Activated T-cell treated with anti-CD3 and anti-CD28 coated beads, Interleukin-2, amount 50 U/mL, for 4 hours (primary cell): ENCODE data around the gene CAMK2B. TPM values are rescaled to one million over a fixed set of nuclear protein-coding genes. Genes with fewer than 3 reads are reported as not detected.

Source experiments
- ATAC-seq, 2 donors: fragments of 200-7000 bp; cut with Tn5 transposase; one replicate each; pipeline ENCODE4 v1.10.0; 2021
- DNase-seq: peaks from one replicate; pipeline ENCODE4 v3.0.0-alpha.2; 2020
- H3K27me3 Mint-ChIP-seq: one replicate; pipeline ENCODE4 v1.8.0; 2021; ENCODE audit warnings: low read depth, mixed read lengths
- H3K36me3 Mint-ChIP-seq: one replicate; pipeline ENCODE4 v1.8.0; 2022; ENCODE audit warnings: mixed read lengths; ENCODE audit not compliant: insufficient read depth
- H3K4me1 Mint-ChIP-seq: one replicate; pipeline ENCODE4 v1.8.0; 2021; ENCODE audit warnings: low read depth, mixed read lengths
- H3K4me3 Mint-ChIP-seq: one replicate; pipeline ENCODE4 v1.8.0; 2021; ENCODE audit warnings: mild to moderate bottlenecking, moderate library complexity, mixed read lengths
- H3K9me3 Mint-ChIP-seq: one replicate; pipeline ENCODE4 v1.8.0; 2021; ENCODE audit warnings: mixed read lengths
- total RNA-seq, 3 donors: library from RNA; stranded (reverse); gene quantifications; one replicate each; pipeline ENCODE4 v1.2.1, GENCODE V29; 2021

CAMK2B gene
- total RNA-seq, 3 donors from 2014 or later, result 0.33 to 1.8 (median 1.6) TPM

- ATAC-seq (no peak), DNase-seq (no peak)
- Mint-ChIP-seq H3K4me3 (no peak overlapping the region), H3K27me3 (peaks cover 2% of the 10 kb centered on the region), H3K9me3 (peaks cover 12% of the 10 kb centered on the region), H3K4me1 (no peaks in the 10 kb centered on the region), H3K36me3 (no peaks in the 10 kb centered on the region)
These were observed 16.0 kb upstream of the CAMK2B start for GRCh38 chr7:44341401-44341800.

- Mint-ChIP-seq H3K27me3 (peaks cover 7% of the 10 kb centered on the region), H3K36me3 (peaks cover 2% of the 10 kb centered on the region), H3K4me1 (no peaks in the 10 kb centered on the region), H3K4me3 (no peak overlapping the region), H3K9me3 (peaks cover 20% of the 10 kb centered on the region)
- no peak for DNase-seq
- no peak for ATAC-seq
These were observed 13.2 kb upstream of the CAMK2B start for GRCh38 chr7:44338600-44338999.

- DNase-seq, result no peak
- no peak overlapping the region for H3K4me3 Mint-ChIP-seq
- H3K4me1 Mint-ChIP-seq, result no peaks in the 10 kb centered on the region
- ATAC-seq, result no peak
- H3K36me3 Mint-ChIP-seq, result peaks cover 2% of the 10 kb centered on the region
- peaks cover 20% of the 10 kb centered on the region for H3K9me3 Mint-ChIP-seq
- H3K27me3 Mint-ChIP-seq, result peaks cover 7% of the 10 kb centered on the region
These were observed 11.1 kb upstream of the CAMK2B start for GRCh38 chr7:44336491-44336890.

GRCh38 chr7:44335184-44335583 lies 9.8 kb upstream of the CAMK2B start:
- Mint-ChIP-seq H3K27me3 (peaks cover 7% of the 10 kb centered on the region), H3K9me3 (peaks cover 20% of the 10 kb centered on the region), H3K4me1 (no peaks in the 10 kb centered on the region), H3K4me3 (no peak overlapping the region), H3K36me3 (peaks cover 2% of the 10 kb centered on the region)
- no peak for ATAC-seq
- DNase-seq, result no peak

GRCh38 chr7:44334734-44335097 lies 9.3 kb upstream of the CAMK2B start:
- Mint-ChIP-seq H3K9me3 (peaks cover 20% of the 10 kb centered on the region), H3K4me1 (no peaks in the 10 kb centered on the region), H3K27me3 (peaks cover 7% of the 10 kb centered on the region), H3K36me3 (peaks cover 2% of the 10 kb centered on the region), H3K4me3 (no peak overlapping the region)
- ATAC-seq (no peak), DNase-seq (no peak)

- Mint-ChIP-seq H3K9me3 (peaks cover 20% of the 10 kb centered on the region), H3K4me1 (no peaks in the 10 kb centered on the region), H3K36me3 (peaks cover 2% of the 10 kb centered on the region), H3K4me3 (no peak overlapping the region), H3K27me3 (peaks cover 7% of the 10 kb centered on the region)
- no peak for DNase-seq
- no peak for ATAC-seq
These were observed 8.7 kb upstream of the CAMK2B start for GRCh38 chr7:44333911-44334733.

GRCh38 chr7:44331682-44332081 lies 6.3 kb upstream of the CAMK2B start:
- Mint-ChIP-seq H3K27me3 (peaks cover 12% of the 10 kb centered on the region), H3K4me1 (no peaks in the 10 kb centered on the region), H3K4me3 (no peak overlapping the region), H3K36me3 (peaks cover 2% of the 10 kb centered on the region), H3K9me3 (peaks cover 10% of the 10 kb centered on the region)
- ATAC-seq (no peak), DNase-seq (no peak)

- Mint-ChIP-seq H3K27me3 (peaks cover 11% of the 10 kb centered on the region), H3K36me3 (no peaks in the 10 kb centered on the region), H3K9me3 (no peaks in the 10 kb centered on the region), H3K4me1 (peaks cover 3% of the 10 kb centered on the region), H3K4me3 (no peak overlapping the region)
- DNase-seq (no peak), ATAC-seq (no peak)
These were observed 4.9 kb upstream of the CAMK2B start for GRCh38 chr7:44330331-44330730.

GRCh38 chr7:44329888-44330287 lies 4.5 kb upstream of the CAMK2B start:
- H3K36me3 Mint-ChIP-seq, result no peaks in the 10 kb centered on the region
- peaks cover 3% of the 10 kb centered on the region for H3K4me1 Mint-ChIP-seq
- ATAC-seq, result no peak
- H3K4me3 Mint-ChIP-seq, result no peak overlapping the region
- DNase-seq, result no peak
- H3K27me3 Mint-ChIP-seq, result peaks cover 11% of the 10 kb centered on the region
- H3K9me3 Mint-ChIP-seq, result no peaks in the 10 kb centered on the region

GRCh38 chr7:44329081-44329480 lies 3.7 kb upstream of the CAMK2B start:
- Mint-ChIP-seq H3K27me3 (peaks cover 17% of the 10 kb centered on the region), H3K36me3 (no peaks in the 10 kb centered on the region), H3K4me3 (no peak overlapping the region), H3K9me3 (no peaks in the 10 kb centered on the region), H3K4me1 (peaks cover 8% of the 10 kb centered on the region)
- no peak for ATAC-seq
- DNase-seq, result no peak

GRCh38 chr7:44327981-44328380 lies 2.6 kb upstream of the CAMK2B start:
- no peaks in the 10 kb centered on the region for H3K9me3 Mint-ChIP-seq
- DNase-seq (no peak), ATAC-seq (no peak)
- no peaks in the 10 kb centered on the region for H3K36me3 Mint-ChIP-seq
- peaks cover 28% of the 10 kb centered on the region for H3K27me3 Mint-ChIP-seq
- H3K4me3 Mint-ChIP-seq, result no peak overlapping the region
- peaks cover 9% of the 10 kb centered on the region for H3K4me1 Mint-ChIP-seq

- peaks cover 9% of the 10 kb centered on the region for H3K4me1 Mint-ChIP-seq
- no peak overlapping the region for H3K4me3 Mint-ChIP-seq
- ATAC-seq, result no peak
- no peak for DNase-seq
- H3K36me3 Mint-ChIP-seq, result no peaks in the 10 kb centered on the region
- peaks cover 35% of the 10 kb centered on the region for H3K27me3 Mint-ChIP-seq
- no peaks in the 10 kb centered on the region for H3K9me3 Mint-ChIP-seq
These were observed 1.1 kb upstream of the CAMK2B start for GRCh38 chr7:44326261-44327125.

GRCh38 chr7:44325811-44326241 lies 432 bp upstream of the CAMK2B start:
- no peak for DNase-seq
- ATAC-seq, result peak in 1 of 2 donors; percentile 16
- no peaks in the 10 kb centered on the region for H3K36me3 Mint-ChIP-seq
- peaks cover 39% of the 10 kb centered on the region for H3K27me3 Mint-ChIP-seq
- no peaks in the 10 kb centered on the region for H3K9me3 Mint-ChIP-seq
- H3K4me3 Mint-ChIP-seq, result peak overlapping the region; percentile 79
- H3K4me1 Mint-ChIP-seq, result peaks cover 9% of the 10 kb centered on the region

GRCh38 chr7:44324481-44325200 lies 753 bp downstream of the CAMK2B start:
- peak overlapping the region; percentile 47 for H3K4me3 Mint-ChIP-seq
- no peaks in the 10 kb centered on the region for H3K36me3 Mint-ChIP-seq
- peaks cover 9% of the 10 kb centered on the region for H3K4me1 Mint-ChIP-seq
- H3K9me3 Mint-ChIP-seq, result no peaks in the 10 kb centered on the region
- H3K27me3 Mint-ChIP-seq, result peaks cover 39% of the 10 kb centered on the region
- peak; percentile 13 to 31 for ATAC-seq
- DNase-seq, result no peak
